Peyer's patch (tissue), 4 donors: ENCODE measurements around the gene PLPPR5. TPM values are rescaled to one million over a fixed set of nuclear protein-coding genes. Genes with fewer than 3 reads are reported as not detected.

Experiments
- DNase-seq, 3 donors: peaks; one replicate each; pipeline ENCODE4 v3.0.0-alpha.2; 2017 to 2019
- H3K27ac ChIP-seq, 4 donors: fragments of 200-600 bp; sonication (generic); one replicate each; pipeline ENCODE4 v1.5.1; 2016 to 2019
- H3K27me3 ChIP-seq, 2 donors: fragments of 200-600 bp; sonication (generic); one replicate each; pipeline ENCODE4 v1.5.1; 2019
- H3K36me3 ChIP-seq, 3 donors: fragments of 200-600 bp; sonication (generic); one replicate each; pipeline ENCODE4 v1.5.1; 2016 to 2019
- H3K4me1 ChIP-seq, 4 donors: fragments of 200-600 bp; sonication (generic); one replicate each; pipeline ENCODE4 v1.5.1; 2016 to 2019
- H3K4me3 ChIP-seq, 4 donors: fragments of 200-600 bp; sonication (generic); 1 replicate in 3 of 4; 2 replicates in 1 of 4; pipeline ENCODE4 v1.5.1; 2016 to 2019; ENCODE audit warnings: mild to moderate bottlenecking in 1 of 4
- H3K9me3 ChIP-seq, 4 donors: fragments of 200-600 bp; sonication (generic); one replicate each; pipeline ENCODE4 v1.5.1; 2016 to 2019; ENCODE audit warnings: mild to moderate bottlenecking in 1 of 4
- CTCF ChIP-seq, 6 experiments: fragments of 450-650 bp in 4 of 6; fragments of 200-600 bp in 2 of 6; sonication (generic) in 1 of 6; IDR thresholded peaks; one replicate each; pipeline ENCODE4 v1.5.1; 2017 to 2019; ENCODE audit warnings: antibody characterized with exemption in 6 of 6, mild to moderate bottlenecking in 3 of 6, moderate library complexity in 1 of 6
- POLR2A ChIP-seq, 2 donors: fragments of 450-650 bp; IDR thresholded peaks; one replicate each; pipeline ENCODE4 v1.5.1; 2017; ENCODE audit warnings: antibody characterized with exemption in 2 of 2, mild to moderate bottlenecking in 2 of 2, moderate library complexity in 2 of 2
- total RNA-seq, 4 donors: library from RNA; depleted of rRNA; stranded (reverse); fragments of >200 nt; gene quantifications; one replicate each; pipeline ENCODE4 v1.1.0, GENCODE V29; 2016

Gene PLPPR5
- total RNA-seq, 4 donors from 2014 or later, result not detected

GRCh38 chr1:98923667-98924066, 81.0 kb downstream of the PLPPR5 start:
- H3K27me3 ChIP-seq, result no peaks in the 10 kb centered on the region
- H3K4me3 ChIP-seq, result no peak overlapping the region
- no peaks in the 10 kb centered on the region for H3K9me3 ChIP-seq
- DNase-seq, result no peak
- H3K36me3 ChIP-seq, result no peaks in the 10 kb centered on the region
- TF ChIP-seq POLR2A (IDR thresholded peaks at IDR 0.05), result no peak
- TF ChIP-seq CTCF (IDR thresholded peaks at IDR 0.05), result no peak
- no peak overlapping the region for H3K27ac ChIP-seq
- H3K4me1 ChIP-seq, result no peaks in the 10 kb centered on the region

- Histone ChIP-seq H3K36me3 (no peaks in the 10 kb centered on the region), H3K27me3 (no peaks in the 10 kb centered on the region), H3K27ac (no peak overlapping the region), H3K4me1 (no peaks in the 10 kb centered on the region), H3K9me3 (no peaks in the 10 kb centered on the region), H3K4me3 (no peak overlapping the region)
- TF ChIP-seq CTCF (IDR thresholded peaks at IDR 0.05) (no peak), POLR2A (IDR thresholded peaks at IDR 0.05) (no peak)
- no peak for DNase-seq
These were observed 82.8 kb downstream of the PLPPR5 start for GRCh38 chr1:98921817-98922216.

- Histone ChIP-seq H3K4me3 (no peak overlapping the region), H3K27me3 (no peaks in the 10 kb centered on the region), H3K9me3 (no peaks in the 10 kb centered on the region), H3K4me1 (no peaks in the 10 kb centered on the region), H3K36me3 (no peaks in the 10 kb centered on the region), H3K27ac (no peak overlapping the region)
- TF ChIP-seq CTCF (IDR thresholded peaks at IDR 0.05) (no peak), POLR2A (IDR thresholded peaks at IDR 0.05) (no peak)
- DNase-seq, result no peak
These were observed 84.1 kb downstream of the PLPPR5 start for GRCh38 chr1:98920441-98921110.

- Histone ChIP-seq H3K36me3 (no peaks in the 10 kb centered on the region), H3K27me3 (no peaks in the 10 kb centered on the region), H3K9me3 (no peaks in the 10 kb centered on the region), H3K4me1 (no peaks in the 10 kb centered on the region), H3K4me3 (no peak overlapping the region), H3K27ac (no peak overlapping the region)
- no peak for DNase-seq
- TF ChIP-seq CTCF (IDR thresholded peaks at IDR 0.05) (no peak), POLR2A (IDR thresholded peaks at IDR 0.05) (no peak)
These were observed 85.0 kb downstream of the PLPPR5 start for GRCh38 chr1:98919652-98920051.

GRCh38 chr1:98919211-98919610, 85.5 kb downstream of the PLPPR5 start:
- no peak overlapping the region for H3K4me3 ChIP-seq
- DNase-seq, result no peak
- H3K27me3 ChIP-seq, result no peaks in the 10 kb centered on the region
- no peak overlapping the region for H3K27ac ChIP-seq
- no peaks in the 10 kb centered on the region for H3K9me3 ChIP-seq
- H3K4me1 ChIP-seq, result no peaks in the 10 kb centered on the region
- no peaks in the 10 kb centered on the region for H3K36me3 ChIP-seq
- TF ChIP-seq CTCF (IDR thresholded peaks at IDR 0.05) (no peak), POLR2A (IDR thresholded peaks at IDR 0.05) (no peak)

- TF ChIP-seq CTCF (IDR thresholded peaks at IDR 0.05) (no peak), POLR2A (IDR thresholded peaks at IDR 0.05) (no peak)
- no peak overlapping the region for H3K4me3 ChIP-seq
- no peak overlapping the region for H3K27ac ChIP-seq
- no peak for DNase-seq
- no peaks in the 10 kb centered on the region for H3K4me1 ChIP-seq
- no peaks in the 10 kb centered on the region for H3K36me3 ChIP-seq
- H3K27me3 ChIP-seq, result no peaks in the 10 kb centered on the region
- H3K9me3 ChIP-seq, result no peaks in the 10 kb centered on the region
These were observed 90.1 kb downstream of the PLPPR5 start for GRCh38 chr1:98914547-98914946.
